ENCODE results near the gene REC8.

DNA sequence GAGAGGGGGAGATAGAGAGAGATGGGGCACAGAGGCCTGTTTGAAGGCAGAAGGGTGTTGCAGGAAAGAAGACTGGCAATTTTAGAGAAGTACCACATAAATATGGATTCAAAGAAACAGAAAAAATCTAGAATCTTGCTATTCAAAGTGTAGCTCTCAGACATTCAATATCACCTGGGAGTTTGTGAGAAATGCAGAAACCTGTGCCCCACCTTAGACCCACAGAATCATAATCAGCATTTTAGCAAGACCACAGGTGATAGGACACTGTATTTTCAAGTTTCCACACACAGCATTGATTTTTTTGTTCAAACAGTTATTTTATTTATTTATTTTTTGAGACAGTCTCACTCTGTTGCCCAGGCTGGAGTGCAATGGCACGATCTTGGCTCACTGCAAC lies 57.0 kb downstream of the REC8 start:
- TF ChIP-seq, protein P1, sequence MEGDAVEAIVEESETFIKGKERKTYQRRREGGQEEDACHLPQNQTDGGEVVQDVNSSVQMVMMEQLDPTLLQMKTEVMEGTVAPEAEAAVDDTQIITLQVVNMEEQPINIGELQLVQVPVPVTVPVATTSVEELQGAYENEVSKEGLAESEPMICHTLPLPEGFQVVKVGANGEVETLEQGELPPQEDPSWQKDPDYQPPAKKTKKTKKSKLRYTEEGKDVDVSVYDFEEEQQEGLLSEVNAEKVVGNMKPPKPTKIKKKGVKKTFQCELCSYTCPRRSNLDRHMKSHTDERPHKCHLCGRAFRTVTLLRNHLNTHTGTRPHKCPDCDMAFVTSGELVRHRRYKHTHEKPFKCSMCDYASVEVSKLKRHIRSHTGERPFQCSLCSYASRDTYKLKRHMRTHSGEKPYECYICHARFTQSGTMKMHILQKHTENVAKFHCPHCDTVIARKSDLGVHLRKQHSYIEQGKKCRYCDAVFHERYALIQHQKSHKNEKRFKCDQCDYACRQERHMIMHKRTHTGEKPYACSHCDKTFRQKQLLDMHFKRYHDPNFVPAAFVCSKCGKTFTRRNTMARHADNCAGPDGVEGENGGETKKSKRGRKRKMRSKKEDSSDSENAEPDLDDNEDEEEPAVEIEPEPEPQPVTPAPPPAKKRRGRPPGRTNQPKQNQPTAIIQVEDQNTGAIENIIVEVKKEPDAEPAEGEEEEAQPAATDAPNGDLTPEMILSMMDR (IDR thresholded peaks at IDR 0.05; ENCODE audit: low read depth, low read length), result no peak
- TF ChIP-seq, protein P2, sequence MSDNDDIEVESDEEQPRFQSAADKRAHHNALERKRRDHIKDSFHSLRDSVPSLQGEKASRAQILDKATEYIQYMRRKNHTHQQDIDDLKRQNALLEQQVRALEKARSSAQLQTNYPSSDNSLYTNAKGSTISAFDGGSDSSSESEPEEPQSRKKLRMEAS (IDR thresholded peaks at IDR 0.05; ENCODE audit: low read depth, low read length), result no peak
- no peak for TF ChIP-seq MYC (IDR thresholded peaks at IDR 0.05; ENCODE audit: low read depth, low read length)
